HG03025 (cell line): Measurements from ENCODE around the gene PGLYRP1.

Experiments used
- ATAC-seq: cut with Tn5 transposase; IDR thresholded peaks from one replicate; pipeline ENCODE4 v1.9.1; 2021; ENCODE audit warnings: mild to moderate bottlenecking, moderate library complexity; ENCODE audit not compliant: unreplicated experiment, low FRiP score

The PGLYRP1 gene

DNA sequence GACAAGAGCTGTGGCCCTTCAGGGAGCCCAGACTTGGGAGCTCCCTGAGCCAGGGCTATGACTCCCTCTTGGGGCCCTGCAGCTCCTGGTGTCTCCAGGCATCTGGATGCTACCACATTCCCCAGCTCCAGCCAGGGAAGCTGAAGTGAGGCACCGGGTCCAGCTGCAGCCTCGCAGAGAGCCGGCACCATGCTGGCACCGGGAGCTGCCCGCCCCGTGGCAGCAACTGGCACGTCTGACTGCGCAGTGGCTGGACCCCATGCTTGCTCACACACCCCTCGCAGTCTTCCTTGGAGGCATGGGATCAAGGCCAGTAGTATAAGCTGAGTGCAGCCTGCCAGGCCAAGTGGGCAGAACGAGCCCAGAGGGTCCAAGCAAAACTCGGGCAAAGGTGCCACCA lies 10.5 kb upstream of the PGLYRP1 start:
- ATAC-seq: no peak

DNA sequence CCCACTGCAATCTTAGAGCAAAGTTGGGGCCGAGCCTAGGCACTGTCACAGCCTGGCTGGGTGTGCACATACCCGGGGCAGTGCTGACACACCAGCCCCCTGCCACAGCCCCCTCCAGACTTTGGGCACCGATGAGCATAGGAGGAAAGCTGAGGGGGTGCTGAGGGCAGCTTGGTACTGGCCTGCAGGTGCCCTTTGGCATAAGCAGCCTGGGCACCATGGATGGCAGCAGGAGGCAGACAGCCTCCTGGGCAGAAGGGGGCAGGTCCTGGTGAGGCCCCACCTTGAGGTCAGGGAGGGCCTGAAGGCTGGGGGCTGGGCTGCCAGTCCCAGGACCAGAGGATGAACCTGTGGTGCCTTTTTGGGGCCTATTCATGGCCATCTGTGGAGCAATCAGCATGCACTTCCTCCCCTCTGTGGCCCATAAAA lies 9.8 kb upstream of the PGLYRP1 start:
- no peak for ATAC-seq

- ATAC-seq: no peak
Measured at GRCh38 chr19:46031781-46032596, 9.1 kb upstream of the PGLYRP1 start.

- ATAC-seq: no peak
Measured at GRCh38 chr19:46030812-46031550, 8.1 kb upstream of the PGLYRP1 start.

DNA sequence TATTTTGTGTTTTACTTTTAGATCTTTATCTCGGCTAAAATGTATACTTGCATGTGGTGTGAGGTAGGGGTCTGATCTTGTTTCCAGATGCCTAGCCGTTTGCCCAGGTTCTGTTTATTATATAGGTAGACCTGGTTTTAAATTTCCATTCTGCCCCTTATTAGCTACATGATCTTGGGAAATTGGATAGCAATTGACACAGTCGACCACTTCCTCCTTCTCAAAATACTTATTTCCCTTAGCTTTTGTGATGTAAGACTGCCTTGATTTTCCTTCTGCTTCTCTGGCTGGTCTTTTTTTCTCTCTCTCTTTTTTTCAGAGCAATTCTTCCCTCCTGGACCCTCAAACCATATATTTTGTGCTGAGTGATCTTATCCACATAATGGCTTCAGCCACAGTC lies 3.0 kb upstream of the PGLYRP1 start:
- ATAC-seq: no peak

DNA sequence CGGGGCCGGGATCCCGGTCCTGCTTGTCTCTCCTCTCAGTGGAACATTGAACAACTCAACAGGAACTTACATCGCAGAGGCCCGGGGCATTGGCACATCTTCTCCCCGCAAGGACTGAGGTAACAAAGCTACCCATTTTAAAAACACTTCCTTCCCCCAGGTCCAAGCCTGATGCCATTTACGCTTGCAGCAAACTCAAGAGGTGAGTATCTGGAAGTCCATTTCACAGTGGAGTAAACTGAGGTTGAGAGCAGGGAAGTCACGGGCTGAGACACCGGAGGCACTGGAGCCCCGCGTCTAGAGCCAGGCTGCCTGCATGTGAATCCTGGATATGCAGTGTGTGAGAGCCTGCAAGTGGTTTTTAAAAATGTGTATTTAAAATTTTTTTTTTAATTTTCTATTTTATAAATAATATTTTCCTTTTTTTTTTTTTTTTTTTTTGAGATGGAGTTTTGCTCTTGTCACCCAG lies 492 bp upstream of the PGLYRP1 start:
- ATAC-seq: no peak

- ATAC-seq: no peak
Measured at GRCh38 chr19:46022061-46022430, 807 bp downstream of the PGLYRP1 start.

DNA sequence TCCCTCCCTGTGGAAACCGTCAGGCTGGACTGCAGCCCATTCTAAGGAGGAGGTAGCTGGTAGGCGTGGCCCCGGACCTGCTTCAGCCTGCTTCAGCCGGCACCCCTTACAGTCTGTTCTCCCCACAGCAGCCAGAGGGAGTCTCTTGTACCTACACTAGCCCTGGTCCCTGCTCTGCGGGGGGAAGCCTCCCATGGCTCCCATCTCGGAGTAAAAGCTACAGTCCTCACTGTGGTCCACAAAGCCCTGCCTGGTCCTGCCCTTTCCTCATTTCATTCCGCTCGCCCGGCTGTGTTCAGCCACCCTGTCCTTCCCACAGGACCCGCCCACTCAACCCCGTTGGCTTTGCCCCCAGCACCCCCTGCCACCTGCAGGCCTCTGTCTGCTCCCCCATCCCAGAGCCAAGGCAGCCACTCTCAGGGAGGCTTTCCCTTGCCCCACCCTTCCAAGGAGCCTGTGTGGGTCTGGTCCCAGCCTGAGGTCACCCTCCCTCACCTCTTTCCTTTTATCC lies 1.3 kb downstream of the PGLYRP1 start:
- no peak for ATAC-seq

GRCh38 chr19:46020819-46021125 lies 2.1 kb downstream of the PGLYRP1 start:
- no peak for ATAC-seq

GRCh38 chr19:46019270-46019669 lies 3.6 kb downstream of the PGLYRP1 start:
- ATAC-seq: no peak

DNA sequence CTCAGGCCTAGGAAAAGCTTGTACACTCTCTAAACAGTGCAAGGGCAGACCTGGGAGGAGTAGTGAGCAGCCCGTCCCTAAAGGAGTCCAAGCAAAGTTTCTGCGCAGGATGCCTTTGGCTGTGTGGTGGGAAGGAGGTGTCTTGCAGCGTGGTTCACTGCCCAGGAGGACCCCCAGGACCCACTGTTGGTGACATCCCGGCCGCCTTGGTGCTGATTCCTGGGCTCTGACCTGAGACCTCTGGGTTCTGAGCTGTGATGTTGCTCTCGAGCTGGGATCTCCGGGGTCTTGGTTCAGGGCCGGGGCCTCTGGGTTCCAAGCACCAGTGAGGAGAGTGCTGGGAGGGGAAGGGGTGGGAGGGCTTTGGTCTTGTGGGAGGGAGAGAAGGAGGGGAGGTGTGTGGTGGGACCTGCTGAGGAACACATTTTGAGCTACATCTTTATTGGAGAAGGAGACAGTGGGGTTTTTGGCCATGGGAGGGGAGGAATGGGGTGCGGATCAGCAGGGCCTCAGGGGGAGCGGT lies 4.1 kb downstream of the PGLYRP1 start:
- no peak for ATAC-seq

GRCh38 chr19:46017874-46018675 lies 4.8 kb downstream of the PGLYRP1 start:
- no peak for ATAC-seq

- ATAC-seq: no peak
Measured at GRCh38 chr19:46017095-46017429, 5.8 kb downstream of the PGLYRP1 start.

- no peak for ATAC-seq
Measured at GRCh38 chr19:46016426-46017094, 6.3 kb downstream of the PGLYRP1 start.

DNA sequence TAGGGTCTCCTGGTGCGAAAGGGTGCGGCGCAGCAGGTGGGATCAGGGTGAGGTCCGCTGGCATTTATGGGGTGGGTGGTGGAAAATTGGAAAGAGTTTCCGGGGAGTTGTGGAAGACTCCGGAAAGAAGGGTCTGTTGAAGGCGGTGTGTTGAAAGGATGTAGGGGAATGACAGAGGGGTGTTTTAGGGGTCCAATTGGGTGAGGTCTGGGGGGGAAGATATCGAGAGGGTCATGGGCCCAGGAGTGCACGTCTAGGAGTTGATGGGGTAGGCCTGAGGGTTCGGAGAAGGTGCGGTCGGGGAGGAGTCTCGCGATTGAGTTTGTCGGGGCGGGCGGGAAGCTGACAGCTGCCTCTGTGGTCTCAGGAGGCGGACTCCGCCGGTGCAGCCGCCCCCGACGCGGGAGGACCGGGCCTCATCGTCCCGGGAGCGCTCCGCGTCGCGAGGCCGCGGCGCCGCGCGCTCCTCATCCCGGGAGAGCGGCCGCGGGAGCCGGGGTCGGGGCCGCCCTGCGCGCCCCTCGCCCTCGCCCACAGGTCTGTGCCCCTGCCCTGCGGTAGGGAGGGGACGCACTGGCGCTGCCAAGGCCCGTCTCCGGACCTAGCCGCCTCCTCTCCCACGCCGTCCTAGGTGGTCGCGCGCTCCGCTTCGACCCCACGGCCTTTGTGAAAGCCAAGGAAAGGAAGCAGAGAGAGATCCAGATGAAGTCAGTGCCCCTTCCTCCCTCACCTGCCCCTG lies 7.0 kb downstream of the PGLYRP1 start:
- no peak for ATAC-seq

- ATAC-seq: no peak
Measured at GRCh38 chr19:46014941-46015686, 7.7 kb downstream of the PGLYRP1 start.

- no peak for ATAC-seq
Measured at GRCh38 chr19:46014534-46014933, 8.3 kb downstream of the PGLYRP1 start.

DNA sequence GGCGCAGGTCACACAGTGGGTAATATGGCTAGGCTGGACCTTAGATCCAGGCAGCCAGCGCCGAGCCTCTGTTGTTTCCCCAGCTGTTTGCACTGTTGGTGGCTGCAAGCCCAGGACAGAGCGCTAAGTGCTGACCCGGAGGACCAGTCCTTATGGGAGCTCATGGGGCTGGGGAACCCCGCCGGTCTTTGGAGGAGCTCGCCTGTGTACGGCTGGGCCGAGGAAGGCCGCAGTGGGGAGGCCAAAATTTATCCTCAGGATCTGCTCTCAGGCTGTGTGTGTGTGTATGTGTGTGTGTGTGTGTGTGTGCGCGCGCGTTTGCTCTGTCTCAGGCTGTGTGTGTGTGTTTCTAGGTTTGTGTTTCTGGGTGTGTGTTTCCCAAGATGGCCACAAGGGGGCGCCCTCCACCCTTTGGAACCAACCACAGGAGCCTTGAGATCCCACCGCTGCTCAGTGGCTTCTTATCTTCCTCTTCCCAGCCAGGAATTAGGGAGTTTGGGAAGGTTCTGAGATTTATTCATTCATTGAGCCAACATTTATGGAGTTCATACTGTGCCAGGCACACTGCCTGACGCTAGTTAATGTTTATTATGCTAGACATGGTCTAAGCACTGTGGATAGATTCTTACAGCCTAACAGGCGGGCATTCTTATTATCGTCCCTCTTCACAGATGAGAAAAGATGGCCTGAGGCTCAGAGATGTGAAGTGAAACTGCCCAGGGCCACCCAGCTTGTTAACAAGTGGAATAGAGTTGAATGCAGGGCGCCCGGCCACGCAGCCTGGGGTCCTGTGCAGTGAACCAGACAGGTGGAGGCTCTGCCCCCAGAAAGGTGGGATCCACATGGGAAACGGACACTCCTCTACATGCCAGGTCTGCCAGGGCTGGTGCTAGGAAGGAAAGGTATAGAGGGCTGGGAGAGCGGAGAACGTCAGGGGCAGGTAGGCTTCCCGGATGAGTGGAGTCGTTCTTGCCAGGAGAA lies 13.0 kb downstream of the PGLYRP1 start:
- ATAC-seq: no peak
